Activated naive CD4-positive, alpha-beta T cell treated with anti-CD3 and anti-CD28 coated beads, Interleukin-2, amount 50 U/mL, for 24 hours (primary cell): ENCODE data around the gene COL5A2.

Experiments used
- H3K27ac Mint-ChIP-seq: one replicate; pipeline ENCODE4 v1.8.0; 2021; ENCODE audit warnings: mild to moderate bottlenecking, mixed read lengths
- H3K27me3 Mint-ChIP-seq: one replicate; pipeline ENCODE4 v1.8.0; 2021; ENCODE audit warnings: mixed read lengths
- H3K36me3 Mint-ChIP-seq: one replicate; pipeline ENCODE4 v1.8.0; 2021; ENCODE audit warnings: mixed read lengths
- H3K4me1 Mint-ChIP-seq: one replicate; pipeline ENCODE4 v1.8.0; 2021; ENCODE audit warnings: mixed read lengths
- H3K4me3 Mint-ChIP-seq: one replicate; pipeline ENCODE4 v1.8.0; 2021; ENCODE audit warnings: mild to moderate bottlenecking, mixed read lengths
- H3K9me3 Mint-ChIP-seq: one replicate; pipeline ENCODE4 v1.8.0; 2021; ENCODE audit warnings: mixed read lengths

Gene COL5A2

DNA sequence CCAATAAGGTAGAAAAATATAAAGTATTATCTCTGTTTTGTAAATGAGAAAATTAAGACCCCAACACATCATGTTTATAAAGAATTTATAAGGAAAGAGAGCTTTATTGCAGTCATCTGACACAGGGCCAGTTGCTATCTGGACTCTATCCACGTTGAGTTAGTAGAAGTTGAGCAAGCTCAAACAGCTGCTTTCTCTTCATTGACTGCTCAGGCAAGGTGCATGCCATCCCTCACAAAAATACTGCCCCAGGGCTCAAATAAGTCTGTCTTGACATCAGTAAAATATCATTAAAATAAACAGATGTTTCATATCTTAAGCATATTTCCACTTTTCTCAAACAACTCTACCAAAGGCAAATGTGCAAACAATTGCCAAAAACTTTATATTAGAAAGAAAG is 14.8 kb downstream of the COL5A2 start:
- Mint-ChIP-seq H3K27me3 (peaks cover 1% of the 10 kb centered on the region), H3K4me3 (no peak overlapping the region), H3K9me3 (no peaks in the 10 kb centered on the region), H3K27ac (no peak overlapping the region), H3K4me1 (no peaks in the 10 kb centered on the region), H3K36me3 (peaks cover 2% of the 10 kb centered on the region)

DNA sequence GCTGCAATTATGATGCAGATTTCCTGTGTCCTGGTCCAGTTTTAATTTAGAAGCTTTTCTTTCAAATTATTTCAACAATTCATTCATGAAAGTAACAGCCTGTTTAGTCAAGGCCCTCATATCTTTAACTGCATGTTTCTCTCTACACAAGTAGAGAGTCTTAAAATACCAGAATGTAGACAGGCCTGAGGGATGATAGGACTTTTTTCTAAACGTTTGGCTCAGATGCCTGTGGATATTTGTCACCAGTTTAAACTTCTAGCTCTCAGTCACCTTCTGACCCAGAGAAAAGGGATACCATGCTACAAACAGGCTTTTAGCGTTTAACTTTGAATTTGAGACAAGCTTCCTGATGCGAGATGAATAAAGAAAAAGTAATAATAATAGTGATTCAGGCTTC is 15.7 kb downstream of the COL5A2 start:
- Mint-ChIP-seq H3K4me3 (no peak overlapping the region), H3K27ac (no peak overlapping the region), H3K27me3 (peaks cover 1% of the 10 kb centered on the region), H3K9me3 (no peaks in the 10 kb centered on the region), H3K4me1 (no peaks in the 10 kb centered on the region), H3K36me3 (peaks cover 2% of the 10 kb centered on the region)

DNA sequence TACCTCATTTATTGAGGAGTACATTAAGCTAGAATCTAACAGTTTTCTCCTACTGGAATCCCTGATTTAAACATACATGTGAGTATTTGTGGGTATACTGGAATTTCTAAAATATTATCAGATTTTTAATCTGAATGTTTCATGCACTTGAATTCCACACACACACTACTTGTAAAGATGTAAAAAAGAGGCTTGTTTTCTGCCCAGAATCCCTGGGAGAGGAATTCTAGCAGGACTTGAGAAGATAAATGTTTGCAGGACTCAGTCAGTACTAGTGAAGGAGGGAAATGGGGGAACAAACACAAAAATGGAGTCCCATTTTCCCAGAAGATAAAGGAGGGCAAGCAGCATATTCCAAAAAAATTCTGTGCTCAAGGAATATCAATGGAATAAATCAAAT is 17.0 kb downstream of the COL5A2 start:
- H3K36me3 Mint-ChIP-seq, result peaks cover 2% of the 10 kb centered on the region
- H3K9me3 Mint-ChIP-seq, result no peaks in the 10 kb centered on the region
- H3K27ac Mint-ChIP-seq, result no peak overlapping the region
- H3K4me3 Mint-ChIP-seq, result no peak overlapping the region
- no peaks in the 10 kb centered on the region for H3K4me1 Mint-ChIP-seq
- H3K27me3 Mint-ChIP-seq, result peaks cover 1% of the 10 kb centered on the region

DNA sequence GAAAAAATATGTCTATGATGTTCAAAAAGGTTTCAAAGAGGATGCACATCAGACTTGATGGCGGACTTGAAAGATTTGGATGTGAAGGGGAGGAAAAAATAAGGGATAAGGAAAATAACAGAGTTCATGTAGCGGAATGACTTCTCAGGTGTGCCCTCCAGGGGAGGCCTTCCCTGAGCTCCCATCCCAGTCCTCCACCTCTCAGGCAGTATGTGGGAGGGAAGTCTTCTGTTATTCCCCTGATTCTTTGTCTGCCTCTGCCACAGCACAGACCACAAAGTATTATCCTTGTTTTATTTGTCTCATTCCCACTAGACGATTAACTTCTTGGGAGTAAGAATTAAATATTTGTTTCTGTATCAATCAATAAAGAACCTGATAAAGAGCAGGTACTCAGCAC is 17.7 kb downstream of the COL5A2 start:
- Mint-ChIP-seq H3K27me3 (no peaks in the 10 kb centered on the region), H3K27ac (no peak overlapping the region), H3K4me3 (no peak overlapping the region), H3K36me3 (no peaks in the 10 kb centered on the region), H3K4me1 (no peaks in the 10 kb centered on the region), H3K9me3 (no peaks in the 10 kb centered on the region)

DNA sequence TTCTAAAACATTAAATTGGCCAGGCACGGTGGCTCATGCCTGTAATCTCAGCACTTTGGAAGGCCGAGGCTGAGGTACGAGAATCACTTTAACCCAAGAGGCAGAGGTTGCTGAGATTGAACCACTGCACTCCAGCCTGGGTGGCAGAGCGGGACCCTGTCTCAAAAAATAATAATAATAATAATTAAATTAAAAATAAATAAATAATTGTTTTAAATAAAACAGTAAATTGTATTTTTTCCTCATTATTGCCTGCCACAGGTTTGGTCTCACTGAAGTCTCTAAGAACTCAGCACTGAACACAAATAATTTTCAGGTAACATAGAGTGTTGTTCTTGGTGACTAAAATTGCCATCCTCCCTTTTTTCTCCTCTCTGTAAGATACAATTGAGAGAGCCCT is 19.8 kb downstream of the COL5A2 start:
- no peak overlapping the region for H3K4me3 Mint-ChIP-seq
- no peaks in the 10 kb centered on the region for H3K4me1 Mint-ChIP-seq
- H3K9me3 Mint-ChIP-seq, result no peaks in the 10 kb centered on the region
- H3K36me3 Mint-ChIP-seq, result no peaks in the 10 kb centered on the region
- H3K27me3 Mint-ChIP-seq, result no peaks in the 10 kb centered on the region
- H3K27ac Mint-ChIP-seq, result peak overlapping the region; percentile 32

DNA sequence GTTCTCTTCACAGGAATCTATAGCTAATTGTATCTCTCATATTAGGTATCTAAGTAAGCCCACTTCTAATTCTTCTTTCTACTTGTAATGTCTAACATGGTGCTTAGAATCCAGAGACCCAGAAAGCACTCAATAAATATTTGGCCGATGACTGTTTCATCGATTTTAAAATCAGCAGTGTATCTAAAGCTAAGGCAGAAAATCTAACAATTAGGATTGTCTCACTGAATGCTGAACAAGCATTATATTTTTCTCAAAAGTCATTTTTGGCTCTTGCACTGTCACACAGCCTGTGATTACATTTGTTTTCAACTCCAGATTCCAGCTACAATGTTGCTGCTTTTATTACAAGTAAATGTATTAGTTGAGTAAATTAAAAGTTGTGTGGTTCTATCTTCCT is 20.3 kb downstream of the COL5A2 start:
- Mint-ChIP-seq H3K9me3 (no peaks in the 10 kb centered on the region), H3K27ac (no peak overlapping the region), H3K4me1 (no peaks in the 10 kb centered on the region), H3K27me3 (no peaks in the 10 kb centered on the region), H3K36me3 (no peaks in the 10 kb centered on the region), H3K4me3 (no peak overlapping the region)

DNA sequence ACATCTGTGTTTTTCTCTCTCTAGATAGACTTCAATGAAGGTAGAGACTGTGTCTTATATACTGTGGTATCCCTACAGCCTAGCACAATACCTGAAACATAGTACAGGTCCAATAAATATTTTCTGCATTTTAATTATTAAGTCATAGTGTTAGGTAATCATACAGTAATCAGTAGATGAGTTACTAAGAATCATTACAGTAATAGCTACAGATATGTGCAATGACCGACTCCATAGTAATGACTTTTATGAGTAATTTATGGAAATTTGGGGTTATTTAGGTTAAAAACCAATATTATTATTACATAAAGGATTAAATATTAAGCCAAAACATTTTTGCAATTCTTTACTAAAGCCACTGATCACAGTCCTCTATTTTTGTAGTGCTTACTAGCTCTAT is 21.6 kb downstream of the COL5A2 start:
- Mint-ChIP-seq H3K4me3 (no peak overlapping the region), H3K36me3 (no peaks in the 10 kb centered on the region), H3K4me1 (no peaks in the 10 kb centered on the region), H3K27ac (no peak overlapping the region), H3K9me3 (no peaks in the 10 kb centered on the region), H3K27me3 (no peaks in the 10 kb centered on the region)

DNA sequence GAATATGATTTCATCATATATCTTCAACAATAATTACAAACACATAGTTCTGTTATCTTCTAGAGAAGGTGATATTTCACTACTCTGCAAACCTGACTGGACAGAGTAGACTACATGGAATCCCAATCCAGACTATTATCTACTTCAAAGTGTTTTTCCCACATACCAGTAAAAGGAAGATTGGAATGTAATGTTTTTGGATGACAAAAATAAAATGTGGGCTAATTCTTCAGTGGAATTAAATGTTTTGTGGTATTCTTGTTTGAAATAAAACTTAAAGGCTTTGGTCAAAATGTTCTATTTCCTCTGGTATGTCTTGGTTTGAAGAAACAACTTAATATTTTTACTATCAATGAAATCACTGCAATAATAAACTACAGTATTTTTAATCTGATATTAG is 22.1 kb downstream of the COL5A2 start:
- H3K4me1 Mint-ChIP-seq, result no peaks in the 10 kb centered on the region

DNA sequence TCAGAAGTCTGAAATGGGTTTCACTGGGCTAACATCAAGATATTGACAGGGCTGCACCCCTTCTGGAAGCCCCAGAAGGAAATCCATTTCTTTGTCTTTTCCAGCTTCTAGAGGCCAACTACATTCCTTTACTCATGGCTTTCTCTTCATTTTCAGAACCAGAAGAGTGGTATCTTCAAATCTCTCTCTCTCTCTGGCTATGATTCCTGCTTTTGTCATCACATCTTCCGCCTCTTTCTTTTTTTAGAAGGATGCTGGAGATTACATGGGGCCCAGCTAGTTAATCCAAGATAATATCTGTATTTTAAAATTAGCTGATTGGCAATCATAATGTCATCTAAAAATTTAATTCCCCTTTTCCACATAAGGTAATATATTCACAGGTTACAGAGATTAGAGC is 23.8 kb downstream of the COL5A2 start:
- Mint-ChIP-seq H3K27ac (no peak overlapping the region), H3K27me3 (no peaks in the 10 kb centered on the region), H3K4me3 (no peak overlapping the region), H3K4me1 (no peaks in the 10 kb centered on the region), H3K36me3 (no peaks in the 10 kb centered on the region), H3K9me3 (no peaks in the 10 kb centered on the region)

More for the DNA sequence above, 22.1 kb downstream of the COL5A2 start:
- Mint-ChIP-seq H3K27ac (no peak overlapping the region), H3K4me3 (no peak overlapping the region), H3K9me3 (no peaks in the 10 kb centered on the region), H3K27me3 (no peaks in the 10 kb centered on the region), H3K36me3 (no peaks in the 10 kb centered on the region)

DNA sequence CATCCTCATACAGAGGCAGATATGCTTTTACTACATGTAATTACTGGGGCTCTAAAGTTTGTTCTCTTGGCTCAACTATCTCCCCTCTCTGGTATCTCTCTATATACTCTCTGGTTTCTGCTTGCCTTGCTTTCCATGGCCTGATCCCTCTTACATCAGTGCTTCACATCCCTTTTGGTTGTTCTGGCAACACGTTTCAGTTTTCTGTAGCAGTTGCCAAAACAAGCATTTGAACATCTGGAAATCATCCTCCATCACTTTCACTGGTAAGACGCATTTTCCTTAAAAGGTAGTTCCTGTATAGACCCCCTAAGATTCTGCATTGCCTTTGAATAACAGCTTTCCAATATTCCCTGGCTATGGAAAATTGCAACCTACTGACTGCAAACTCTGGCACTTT is 25.9 kb downstream of the COL5A2 start:
- no peaks in the 10 kb centered on the region for H3K4me1 Mint-ChIP-seq

DNA sequence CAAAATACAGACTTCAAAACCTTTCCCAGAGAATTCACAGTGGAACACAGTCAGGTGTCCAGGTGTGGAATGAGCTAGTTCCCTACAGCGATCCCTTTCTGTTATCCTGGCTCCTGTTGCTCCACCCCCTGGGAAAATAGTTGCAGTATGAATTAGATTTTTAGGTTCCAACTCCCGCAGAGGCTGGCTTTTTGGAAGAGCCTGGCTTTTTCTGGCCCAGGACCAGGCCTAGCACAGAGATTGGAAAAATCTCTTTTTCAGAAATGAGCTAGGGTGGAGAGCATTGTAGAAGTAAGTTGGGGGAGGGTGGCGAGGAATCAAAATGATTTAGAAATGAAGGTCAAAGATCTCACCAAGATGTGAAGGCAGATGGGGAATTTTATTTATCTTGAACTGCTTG is 27.1 kb downstream of the COL5A2 start:
- Mint-ChIP-seq H3K4me3 (no peak overlapping the region), H3K4me1 (no peaks in the 10 kb centered on the region), H3K36me3 (no peaks in the 10 kb centered on the region), H3K27ac (no peak overlapping the region), H3K9me3 (no peaks in the 10 kb centered on the region), H3K27me3 (no peaks in the 10 kb centered on the region)

More for the DNA sequence above, 25.9 kb downstream of the COL5A2 start:
- H3K27ac Mint-ChIP-seq, result no peak overlapping the region
- H3K36me3 Mint-ChIP-seq, result no peaks in the 10 kb centered on the region
- no peaks in the 10 kb centered on the region for H3K9me3 Mint-ChIP-seq
- H3K4me3 Mint-ChIP-seq, result no peak overlapping the region
- no peaks in the 10 kb centered on the region for H3K27me3 Mint-ChIP-seq

DNA sequence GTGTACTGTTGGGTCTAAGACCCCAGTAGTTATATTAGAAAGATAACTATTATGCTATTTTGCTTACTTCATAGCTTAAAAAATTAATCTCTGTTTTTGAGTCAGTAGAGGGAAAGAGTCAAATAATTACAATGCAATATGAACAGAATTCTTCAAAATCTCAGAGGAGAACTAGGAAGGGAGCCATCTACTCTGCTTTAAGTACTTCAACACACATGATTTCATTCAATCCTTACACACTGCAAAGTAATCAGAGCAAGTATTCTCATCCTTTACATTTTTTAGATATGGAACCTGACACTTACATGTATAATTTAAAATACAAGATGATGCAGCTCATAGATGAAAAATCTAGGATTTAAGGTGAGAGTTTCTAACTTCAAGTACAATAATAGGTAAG is 27.7 kb downstream of the COL5A2 start:
- Mint-ChIP-seq H3K27me3 (no peaks in the 10 kb centered on the region), H3K36me3 (no peaks in the 10 kb centered on the region), H3K9me3 (no peaks in the 10 kb centered on the region), H3K27ac (no peak overlapping the region), H3K4me3 (no peak overlapping the region), H3K4me1 (no peaks in the 10 kb centered on the region)

DNA sequence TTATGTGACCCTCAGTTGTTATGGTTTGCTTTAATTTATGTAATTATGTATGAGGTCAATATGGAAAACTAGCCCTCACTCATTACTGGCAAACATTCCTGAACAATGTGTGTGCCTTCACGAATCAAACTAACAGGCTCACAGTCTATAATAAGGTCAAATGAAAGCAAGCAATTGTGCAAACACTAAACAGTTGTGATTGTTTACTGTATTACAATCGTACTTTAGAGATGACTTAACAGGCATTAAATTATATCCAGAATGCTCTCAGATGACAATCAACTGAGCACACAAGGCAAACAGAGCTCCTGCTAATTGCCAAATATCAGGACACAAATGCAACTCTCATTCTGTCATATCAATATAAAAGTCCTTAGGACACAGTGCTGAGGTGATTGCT is 29.5 kb downstream of the COL5A2 start:
- Mint-ChIP-seq H3K27me3 (no peaks in the 10 kb centered on the region), H3K27ac (no peak overlapping the region), H3K9me3 (no peaks in the 10 kb centered on the region), H3K36me3 (no peaks in the 10 kb centered on the region), H3K4me3 (no peak overlapping the region), H3K4me1 (no peaks in the 10 kb centered on the region)

DNA sequence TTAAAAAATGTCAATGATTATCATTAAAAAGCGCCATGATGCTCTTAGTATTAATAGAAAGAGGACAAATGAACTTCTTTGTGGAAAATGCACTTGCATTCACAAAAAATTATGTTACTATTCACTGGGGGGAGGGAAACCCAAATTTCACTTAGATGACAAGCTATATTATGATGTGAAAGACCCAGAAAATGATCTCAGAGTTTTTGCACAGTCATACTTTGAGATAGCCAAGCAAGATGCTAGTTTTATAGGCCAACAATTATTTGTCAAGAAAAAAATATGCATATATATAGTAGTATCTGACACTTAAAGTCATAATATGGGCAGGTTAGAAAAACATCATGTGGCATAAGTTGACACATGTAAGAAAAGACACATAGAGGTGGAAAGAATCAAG is 31.6 kb downstream of the COL5A2 start:
- Mint-ChIP-seq H3K27me3 (no peaks in the 10 kb centered on the region), H3K27ac (no peak overlapping the region), H3K9me3 (no peaks in the 10 kb centered on the region), H3K4me3 (no peak overlapping the region), H3K36me3 (no peaks in the 10 kb centered on the region), H3K4me1 (peaks cover 6% of the 10 kb centered on the region)

DNA sequence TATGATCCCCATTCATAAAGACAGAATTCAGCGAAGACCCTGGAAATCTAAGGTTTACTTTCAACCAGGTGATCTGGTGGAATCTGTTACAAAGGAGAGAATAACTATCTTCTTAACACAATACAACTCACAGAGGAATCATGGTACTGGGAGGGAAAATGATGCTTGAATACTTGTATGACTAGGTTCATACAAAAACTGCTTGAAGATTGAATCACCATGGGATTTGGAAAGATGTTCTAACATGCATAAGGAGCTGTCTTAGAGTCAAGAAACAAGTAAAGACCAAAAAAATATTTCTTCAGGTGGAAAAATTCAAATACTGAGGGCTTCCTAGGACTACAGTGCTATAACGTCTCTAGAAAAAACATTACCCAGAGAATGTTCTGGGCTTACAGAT is 32.2 kb downstream of the COL5A2 start:
- H3K36me3 Mint-ChIP-seq, result no peaks in the 10 kb centered on the region
- no peak overlapping the region for H3K4me3 Mint-ChIP-seq
- no peaks in the 10 kb centered on the region for H3K9me3 Mint-ChIP-seq

DNA sequence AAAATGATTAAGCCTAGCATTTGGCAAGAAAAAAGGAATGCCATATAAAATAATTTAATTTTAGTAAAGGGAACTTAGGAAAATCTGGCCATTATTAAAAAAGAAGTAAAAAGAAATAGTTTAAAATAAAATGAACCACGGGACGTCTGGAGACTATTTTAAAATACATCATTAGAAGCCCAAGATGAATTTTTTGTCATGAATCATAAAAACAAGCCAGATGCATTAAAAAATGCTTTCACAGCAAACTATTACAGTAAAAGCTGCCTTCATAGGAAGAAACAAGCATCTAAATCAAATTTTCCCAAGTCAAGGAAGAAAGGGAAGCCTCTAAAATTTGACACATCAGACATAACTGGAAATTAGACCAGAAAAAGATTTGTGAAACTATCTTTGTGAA is 33.0 kb downstream of the COL5A2 start:
- Mint-ChIP-seq H3K4me3 (no peak overlapping the region), H3K27ac (no peak overlapping the region), H3K4me1 (peaks cover 7% of the 10 kb centered on the region), H3K9me3 (no peaks in the 10 kb centered on the region), H3K36me3 (no peaks in the 10 kb centered on the region), H3K27me3 (no peaks in the 10 kb centered on the region)

More for the DNA sequence above, 32.2 kb downstream of the COL5A2 start:
- Mint-ChIP-seq H3K4me1 (peaks cover 7% of the 10 kb centered on the region), H3K27me3 (no peaks in the 10 kb centered on the region), H3K27ac (no peak overlapping the region)

DNA sequence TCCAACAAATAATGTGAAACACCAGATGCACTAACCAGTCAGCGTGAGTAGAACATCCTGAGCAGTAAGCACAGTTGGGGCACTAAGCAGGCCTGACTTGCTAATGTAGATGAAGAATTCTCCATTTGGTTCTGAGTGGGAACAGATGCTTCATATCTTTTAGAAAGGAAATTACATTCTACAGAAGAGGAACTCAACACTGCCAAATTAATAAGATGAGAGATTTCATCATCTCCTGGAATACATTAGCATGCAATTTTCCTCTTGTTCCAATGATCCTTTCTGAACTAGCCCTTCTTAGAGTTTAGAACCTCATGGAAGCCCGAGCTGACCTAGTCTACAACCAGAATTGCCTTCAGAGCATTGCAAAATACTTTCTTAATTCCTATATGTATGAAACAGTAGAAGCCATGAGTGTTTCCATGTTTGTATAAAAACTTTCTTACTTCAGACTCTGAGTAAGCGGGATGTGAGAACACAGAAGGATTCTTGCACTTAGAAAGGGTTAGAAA is 34.8 kb downstream of the COL5A2 start:
- no peaks in the 10 kb centered on the region for H3K9me3 Mint-ChIP-seq

More for the DNA sequence above, 34.8 kb downstream of the COL5A2 start:
- Mint-ChIP-seq H3K36me3 (no peaks in the 10 kb centered on the region), H3K27ac (no peak overlapping the region), H3K27me3 (no peaks in the 10 kb centered on the region), H3K4me1 (peaks cover 7% of the 10 kb centered on the region), H3K4me3 (no peak overlapping the region)
